Measurements from ENCODE around the gene IKZF1.

IKZF1 gene

DNA sequence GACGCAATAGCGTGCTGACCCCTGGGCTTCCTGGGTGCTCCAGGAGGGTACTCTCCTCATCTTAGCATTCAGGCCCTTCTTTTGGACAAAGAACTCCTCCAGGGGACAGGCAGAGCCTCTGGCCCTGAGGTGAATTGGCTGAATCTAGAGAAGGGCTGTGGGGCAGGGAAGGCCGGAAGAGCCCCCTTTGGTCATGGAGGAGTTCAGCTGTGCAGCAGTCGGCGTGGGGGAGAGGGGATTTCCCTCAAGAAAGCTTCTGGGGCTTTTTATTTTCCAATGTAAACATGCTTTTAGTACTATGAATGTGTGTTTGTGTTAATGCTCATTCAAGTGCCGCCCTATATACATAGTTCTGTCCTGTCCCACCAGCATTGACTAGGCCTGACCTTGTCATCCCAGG, 106.8 kb downstream of the IKZF1 start:
- DNase-seq (ENCODE audit: low read depth), result peak; percentile 65
- TF ChIP-seq, protein P1, sequence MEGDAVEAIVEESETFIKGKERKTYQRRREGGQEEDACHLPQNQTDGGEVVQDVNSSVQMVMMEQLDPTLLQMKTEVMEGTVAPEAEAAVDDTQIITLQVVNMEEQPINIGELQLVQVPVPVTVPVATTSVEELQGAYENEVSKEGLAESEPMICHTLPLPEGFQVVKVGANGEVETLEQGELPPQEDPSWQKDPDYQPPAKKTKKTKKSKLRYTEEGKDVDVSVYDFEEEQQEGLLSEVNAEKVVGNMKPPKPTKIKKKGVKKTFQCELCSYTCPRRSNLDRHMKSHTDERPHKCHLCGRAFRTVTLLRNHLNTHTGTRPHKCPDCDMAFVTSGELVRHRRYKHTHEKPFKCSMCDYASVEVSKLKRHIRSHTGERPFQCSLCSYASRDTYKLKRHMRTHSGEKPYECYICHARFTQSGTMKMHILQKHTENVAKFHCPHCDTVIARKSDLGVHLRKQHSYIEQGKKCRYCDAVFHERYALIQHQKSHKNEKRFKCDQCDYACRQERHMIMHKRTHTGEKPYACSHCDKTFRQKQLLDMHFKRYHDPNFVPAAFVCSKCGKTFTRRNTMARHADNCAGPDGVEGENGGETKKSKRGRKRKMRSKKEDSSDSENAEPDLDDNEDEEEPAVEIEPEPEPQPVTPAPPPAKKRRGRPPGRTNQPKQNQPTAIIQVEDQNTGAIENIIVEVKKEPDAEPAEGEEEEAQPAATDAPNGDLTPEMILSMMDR (IDR thresholded peaks at IDR 0.05; ENCODE audit: insufficient read depth, low read depth, low read length, missing control alignments), result no peak
- no peak overlapping the region for H3K4me3 ChIP-seq (ENCODE audit: low read depth, low read length)

DNA sequence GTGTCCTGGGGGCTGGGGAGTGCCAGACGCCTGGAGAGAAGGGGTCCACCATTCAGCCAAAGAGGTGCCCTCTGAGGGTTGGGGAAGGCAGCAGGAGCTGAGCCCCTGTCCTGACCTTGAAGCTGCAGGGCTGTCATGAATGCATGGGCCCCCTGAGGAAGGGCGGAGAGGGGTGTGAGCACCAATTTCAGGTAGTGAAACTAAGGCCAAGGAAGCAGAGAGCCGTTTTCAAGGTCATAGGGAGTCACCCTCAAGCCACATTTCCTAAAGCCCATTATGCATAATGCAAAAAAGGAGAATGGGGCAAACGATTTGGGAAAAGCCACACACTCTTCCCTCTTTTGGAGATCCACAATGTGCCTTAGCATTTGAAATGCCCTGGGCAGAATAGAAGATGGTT, 108.5 kb downstream of the IKZF1 start:
- TF ChIP-seq, protein P1 (IDR thresholded peaks at IDR 0.05; ENCODE audit: insufficient read depth, low read depth, low read length, missing control alignments), result no peak
- H3K4me3 ChIP-seq (ENCODE audit: low read depth, low read length), result no peak overlapping the region
- DNase-seq (ENCODE audit: low read depth), result peak; percentile 40

DNA sequence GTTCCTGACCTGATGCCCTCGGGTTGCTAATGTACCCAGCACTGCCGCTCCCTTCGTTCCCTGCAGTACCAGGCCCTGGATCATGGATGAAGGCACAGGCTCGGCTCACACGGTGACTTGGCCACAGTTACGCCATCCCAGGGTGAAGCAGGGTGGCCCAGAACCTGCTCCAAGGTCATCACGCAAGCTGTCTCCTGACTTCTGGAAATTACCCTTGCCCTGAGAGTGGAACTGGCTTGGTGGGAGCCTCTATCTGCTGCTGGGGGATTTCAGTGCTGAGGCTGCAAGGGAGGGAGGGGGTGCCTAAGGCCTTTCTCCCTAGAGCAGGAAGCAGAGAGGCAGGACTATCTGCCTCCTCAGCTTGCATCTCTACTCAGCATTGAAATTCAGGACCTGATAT, 109.0 kb downstream of the IKZF1 start:
- TF ChIP-seq, protein P1 (IDR thresholded peaks at IDR 0.05; ENCODE audit: insufficient read depth, low read depth, low read length, missing control alignments), result no peak
- no peak for DNase-seq (ENCODE audit: low read depth)
- no peak overlapping the region for H3K4me3 ChIP-seq (ENCODE audit: low read depth, low read length)

DNA sequence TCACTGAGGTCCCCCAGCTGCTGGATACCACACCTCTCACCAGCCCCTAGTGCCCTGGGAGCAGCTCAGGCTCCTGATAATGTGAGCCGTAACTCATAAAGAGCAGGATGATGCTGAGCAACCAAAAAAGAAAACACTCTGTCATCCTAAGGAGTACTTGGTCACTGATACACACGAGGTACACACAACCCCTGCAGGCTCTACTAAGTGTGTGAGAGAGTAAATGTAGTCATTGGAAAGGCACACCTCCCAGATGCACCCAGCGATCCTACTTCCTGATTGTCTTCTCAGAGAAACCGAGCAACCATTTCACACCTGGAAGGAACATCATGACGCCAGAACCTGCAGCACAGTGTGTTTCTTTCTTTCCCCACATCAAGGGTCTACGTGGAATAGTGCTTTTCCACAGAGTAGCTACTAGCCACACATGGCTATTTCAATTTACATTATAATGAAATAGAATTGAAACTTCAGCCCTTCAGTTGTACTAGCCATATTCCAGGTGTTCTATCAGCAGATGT, 111.4 kb downstream of the IKZF1 start:
- no peak for DNase-seq (ENCODE audit: low read depth)
- TF ChIP-seq, protein P1 (IDR thresholded peaks at IDR 0.05; ENCODE audit: insufficient read depth, low read depth, low read length, missing control alignments), result no peak
- H3K4me3 ChIP-seq (ENCODE audit: low read depth, low read length), result no peak overlapping the region

DNA sequence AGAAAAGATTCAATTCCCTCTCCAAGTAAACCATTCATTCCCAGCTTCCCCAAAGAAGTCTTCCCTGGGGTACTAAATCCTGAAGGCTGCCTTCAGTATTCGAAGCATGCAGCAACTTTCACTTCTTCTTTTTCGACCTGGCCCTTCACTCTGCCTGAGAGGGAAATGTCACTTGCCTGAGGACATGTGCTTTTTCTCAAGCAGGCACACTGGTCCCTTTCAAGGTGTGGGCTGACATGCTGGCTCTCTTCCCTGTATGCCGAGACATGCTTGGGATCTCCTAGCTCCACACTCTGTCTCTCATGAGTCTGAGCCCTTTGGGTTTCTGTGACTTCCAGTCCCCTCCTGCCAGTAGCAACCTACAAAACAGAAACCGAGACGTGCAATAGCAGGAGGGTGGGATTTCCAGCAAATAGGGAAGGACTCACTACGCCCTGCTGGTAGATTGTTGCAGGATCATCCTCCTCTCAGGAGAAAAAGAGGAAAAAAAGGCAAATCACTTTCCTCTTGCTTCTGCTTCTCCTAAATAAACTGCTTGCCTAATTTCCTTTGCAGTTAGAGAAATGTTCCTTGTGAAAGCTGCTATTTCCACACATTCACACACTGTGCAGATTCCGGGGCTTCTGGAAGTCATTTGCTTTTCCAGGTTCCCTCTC, 112.1 kb downstream of the IKZF1 start:
- peak; percentile 81 for DNase-seq (ENCODE audit: low read depth)
- TF ChIP-seq, protein P1 (IDR thresholded peaks at IDR 0.05; ENCODE audit: insufficient read depth, low read depth, low read length, missing control alignments), result no peak
- H3K4me3 ChIP-seq (ENCODE audit: low read depth, low read length), result no peak overlapping the region

DNA sequence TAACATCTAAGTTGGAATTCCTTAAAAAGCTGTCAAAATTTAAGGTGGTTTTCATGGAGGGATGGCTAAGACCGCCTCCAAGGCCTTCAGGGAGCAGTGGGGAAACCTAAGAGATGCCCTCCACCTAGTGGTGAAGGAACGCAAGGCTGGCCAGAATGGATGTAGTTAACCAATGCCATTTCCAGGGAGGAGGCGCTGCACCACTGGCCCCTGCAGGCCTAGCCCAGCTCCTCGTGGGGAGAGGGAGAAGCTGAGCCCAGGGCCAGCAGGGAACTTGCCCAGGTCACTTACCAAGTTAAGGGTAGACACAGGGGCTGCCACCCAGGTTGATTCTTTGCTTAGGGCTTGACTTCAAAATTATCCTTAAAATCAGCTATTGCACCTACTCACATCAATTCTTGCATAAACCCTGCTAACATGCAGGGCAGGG, 113.6 kb downstream of the IKZF1 start:
- TF ChIP-seq, protein P1 (IDR thresholded peaks at IDR 0.05; ENCODE audit: insufficient read depth, low read depth, low read length, missing control alignments), result peak; percentile 97
- H3K4me3 ChIP-seq (ENCODE audit: low read depth, low read length), result no peak overlapping the region
- DNase-seq (ENCODE audit: low read depth), result peak; percentile 89

Measured in GM12865 (cell line).